ENCODE results near the gene TRAP1.
"Not testable (repeated sequence)": the region's sequence is repeated elsewhere in the genome, so short reads cannot be mapped to it uniquely, and the experiment has no call there.

TRAP1 gene

GRCh38 chr16:3670711-3671110 lies 46.6 kb downstream of the TRAP1 start:
- DNase-seq: no peak

- DNase-seq: no peak
These were observed 48.2 kb downstream of the TRAP1 start for GRCh38 chr16:3669082-3669481.

GRCh38 chr16:3668626-3669025 lies 48.7 kb downstream of the TRAP1 start:
- no peak for DNase-seq

GRCh38 chr16:3665508-3665907 lies 51.8 kb downstream of the TRAP1 start:
- no peak for DNase-seq

GRCh38 chr16:3664187-3664896 lies 53.0 kb downstream of the TRAP1 start:
- DNase-seq: no peak

GRCh38 chr16:3662601-3663000 lies 54.7 kb downstream of the TRAP1 start:
- DNase-seq: no peak

GRCh38 chr16:3661922-3662321 lies 55.4 kb downstream of the TRAP1 start:
- no peak for DNase-seq

- no peak for DNase-seq
These were observed 56.0 kb downstream of the TRAP1 start for GRCh38 chr16:3661311-3661710.

GRCh38 chr16:3659251-3659650 lies 58.1 kb downstream of the TRAP1 start:
- DNase-seq: no peak

GRCh38 chr16:3656491-3657468 lies 60.5 kb downstream of the TRAP1 start:
- no peak for DNase-seq

- not testable (repeated sequence) for DNase-seq
These were observed 61.2 kb downstream of the TRAP1 start for GRCh38 chr16:3656160-3656490.

GRCh38 chr16:3655396-3656159 lies 61.7 kb downstream of the TRAP1 start:
- DNase-seq: no peak

GRCh38 chr16:3655030-3655395 lies 62.3 kb downstream of the TRAP1 start:
- DNase-seq: no peak

GRCh38 chr16:3654249-3654991 lies 62.9 kb downstream of the TRAP1 start, which contains the start of gene DNASE1:
DNASE1 (plus strand) TSS chr16:3654691; CDS start chr16:3655374, 683 bp downstream.
- no peak for DNase-seq

- DNase-seq: no peak
These were observed 64.7 kb downstream of the TRAP1 start for GRCh38 chr16:3652373-3653195.

GRCh38 chr16:3651461-3652372 lies 65.6 kb downstream of the TRAP1 start:
- DNase-seq: no peak

- DNase-seq: no peak
These were observed 66.6 kb downstream of the TRAP1 start for GRCh38 chr16:3650631-3651265.

- DNase-seq: no peak
These were observed 70.9 kb downstream of the TRAP1 start for GRCh38 chr16:3646348-3646920.

- DNase-seq: no peak
These were observed 71.6 kb downstream of the TRAP1 start for GRCh38 chr16:3645504-3646347.

Measured in NCI-H1417 treated with DMSO at 0.1 percent for 48 hours (cell line).